ENCODE data around the gene LEFTY1. TPM values are rescaled to one million over a fixed set of nuclear protein-coding genes. Genes with fewer than 3 reads are reported as not detected.

Gene LEFTY1
- total RNA-seq, 1 donor from 2014 or later: 0.35 TPM

- Histone ChIP-seq H3K4me1 (peaks cover 47% of the 10 kb centered on the region), H3K36me3 (peaks cover 13% of the 10 kb centered on the region), H3K27me3 (no peaks in the 10 kb centered on the region), H3K9me3 (no peaks in the 10 kb centered on the region), H3K4me3 (peak overlapping the region; percentile 99), H3K27ac (peak overlapping the region; percentile 42)
- intact Hi-C loops (cut with DNase I): no loop called here
- DNase-seq (no peak), ATAC-seq (no peak)
- no peak for TF ChIP-seq CTCF (IDR thresholded peaks at IDR 0.05)
Measured at GRCh38 chr1:225880222-225880588, 8.7 kb downstream of the LEFTY1 start.

GRCh38 chr1:225879521-225880221 is 9.3 kb downstream of the LEFTY1 start:
- ATAC-seq (no peak), DNase-seq (no peak)
- Histone ChIP-seq H3K4me1 (peaks cover 49% of the 10 kb centered on the region), H3K4me3 (peak overlapping the region; percentile 10), H3K27ac (peak overlapping the region; percentile 42), H3K9me3 (no peaks in the 10 kb centered on the region), H3K36me3 (peaks cover 17% of the 10 kb centered on the region), H3K27me3 (no peaks in the 10 kb centered on the region)
- intact Hi-C loops (cut with DNase I): no loop called here
- TF ChIP-seq CTCF (IDR thresholded peaks at IDR 0.05): no peak

- intact Hi-C loops (cut with DNase I): no loop called here
- no peak for TF ChIP-seq CTCF (IDR thresholded peaks at IDR 0.05)
- no peak for ATAC-seq
- H3K9me3 ChIP-seq: no peaks in the 10 kb centered on the region
- H3K36me3 ChIP-seq: peaks cover 30% of the 10 kb centered on the region
- peaks cover 48% of the 10 kb centered on the region for H3K4me1 ChIP-seq
- H3K27me3 ChIP-seq: no peaks in the 10 kb centered on the region
- no peak overlapping the region for H3K4me3 ChIP-seq
- H3K27ac ChIP-seq: peak overlapping the region; percentile 47
- DNase-seq: no peak
Measured at GRCh38 chr1:225878282-225878681, 10.7 kb downstream of the LEFTY1 start.

GRCh38 chr1:225877580-225877979 is 11.4 kb downstream of the LEFTY1 start:
- Histone ChIP-seq H3K9me3 (no peaks in the 10 kb centered on the region), H3K27ac (peak overlapping the region; percentile 47), H3K4me1 (peaks cover 45% of the 10 kb centered on the region), H3K27me3 (no peaks in the 10 kb centered on the region), H3K4me3 (no peak overlapping the region), H3K36me3 (peaks cover 37% of the 10 kb centered on the region)
- DNase-seq: peak; percentile 68
- peak; percentile 54 for TF ChIP-seq CTCF (IDR thresholded peaks at IDR 0.05)
- ATAC-seq: peak; percentile 7
- intact Hi-C loops (cut with DNase I): no loop called here

- H3K36me3 ChIP-seq: peaks cover 43% of the 10 kb centered on the region
- no peak for DNase-seq
- ATAC-seq: no peak
- no peaks in the 10 kb centered on the region for H3K9me3 ChIP-seq
- no peaks in the 10 kb centered on the region for H3K27me3 ChIP-seq
- H3K27ac ChIP-seq: no peak overlapping the region
- intact Hi-C loops (cut with DNase I): no loop called here
- peaks cover 45% of the 10 kb centered on the region for H3K4me1 ChIP-seq
- no peak for TF ChIP-seq CTCF (IDR thresholded peaks at IDR 0.05)
- H3K4me3 ChIP-seq: no peak overlapping the region
Measured at GRCh38 chr1:225876900-225877510, 11.9 kb downstream of the LEFTY1 start.
